CD4-positive, alpha-beta T cell (primary cell): ENCODE measurements around the gene ALPL. TPM values are rescaled to one million over a fixed set of nuclear protein-coding genes. Genes with fewer than 3 reads are reported as not detected.

Experiments used
- ATAC-seq: fragments of 200-7000 bp; cut with Tn5 transposase; one replicate; pipeline ENCODE4 v1.10.0; 2022; ENCODE audit warnings: mild to moderate bottlenecking; ENCODE audit not compliant: poor library complexity
- CTCF ChIA-PET: fragments of 350-600 bp; sonication (Branson Sonifier 250); formaldehyde crosslinking; loops from one replicate; lab custom pipeline; 2021; ENCODE audit warnings: antibody characterized with exemption, inconsistent platforms; lab: Charles Lee
- POLR2A ChIA-PET: fragments of 350-600 bp; sonication (Branson Sonifier 250); formaldehyde crosslinking; loops from one replicate; lab custom pipeline; 2021; ENCODE audit warnings: antibody characterized with exemption, inconsistent platforms; lab: Charles Lee
- DNase-seq, 14 experiments: peaks; one replicate each; pipeline ENCODE4 v3.0.0-alpha.2; 2013 to 2020; ENCODE audit warnings: mixed read lengths in 2 of 14
- H3K27ac ChIP-seq, 2 donors: one replicate each; pipeline versions ENCODE4 v1.5.1 to v1.7.0; 2013; ENCODE audit warnings: low read length in 2 of 2, low read depth in 1 of 2, mild to moderate bottlenecking in 1 of 2
- H3K27me3 ChIP-seq, 2 experiments: 1 replicate in 1 of 2; 2 replicates in 1 of 2; pipeline versions ENCODE4 v1.6.1 to v1.7.0; 2013; ENCODE audit warnings: low read length in 2 of 2, control low read depth in 1 of 2, mild to moderate bottlenecking in 1 of 2, moderate library complexity in 1 of 2; ENCODE audit not compliant: insufficient read depth in 2 of 2, control insufficient read depth in 1 of 2
- H3K36me3 ChIP-seq: one replicate; pipeline ENCODE4 v1.6.1; 2013; ENCODE audit warnings: low read length, control low read depth; ENCODE audit not compliant: insufficient read depth
- H3K4me1 ChIP-seq: one replicate; pipeline ENCODE4 v1.6.1; 2013; ENCODE audit warnings: low read length, control low read depth; ENCODE audit not compliant: insufficient read depth
- H3K4me3 ChIP-seq: one replicate; pipeline ENCODE4 v1.5.1; 2013; ENCODE audit warnings: mild to moderate bottlenecking, low read length, moderate library complexity
- H3K9me3 ChIP-seq, 2 experiments: 1 replicate in 1 of 2; 2 replicates in 1 of 2; pipeline versions ENCODE4 v1.6.1 to v1.7.0; 2013; ENCODE audit warnings: low read length in 2 of 2, mild to moderate bottlenecking in 2 of 2, control low read depth in 1 of 2, moderate library complexity in 1 of 2; ENCODE audit not compliant: control insufficient read depth in 1 of 2, insufficient read depth in 1 of 2
- H3K27ac Mint-ChIP-seq: one replicate; pipeline ENCODE4 v1.8.0; 2020; ENCODE audit warnings: mixed read lengths
- H3K27me3 Mint-ChIP-seq: one replicate; pipeline ENCODE4 v1.8.0; 2021; ENCODE audit warnings: mixed read lengths
- H3K36me3 Mint-ChIP-seq: one replicate; pipeline ENCODE4 v1.8.0; 2021; ENCODE audit warnings: low read depth, mixed read lengths
- H3K4me1 Mint-ChIP-seq: one replicate; pipeline ENCODE4 v1.8.0; 2021; ENCODE audit warnings: low read depth, mixed read lengths
- H3K4me3 Mint-ChIP-seq: one replicate; pipeline ENCODE4 v1.8.0; 2020; ENCODE audit warnings: mild to moderate bottlenecking, mixed read lengths
- H3K9me3 Mint-ChIP-seq: one replicate; pipeline ENCODE4 v1.8.0; 2020; ENCODE audit warnings: mixed read lengths
- intact Hi-C, 2 experiments: fragments of 100-400 bp; cut with DNase I in 1 of 2; cut with micrococcal nuclease in 1 of 2; formaldehyde crosslinking; loops; one replicate each; pipeline versions ENCODE4 v1.15.1 to v1.9.0; 2023 to 2025; cut with DNase I, micrococcal nuclease
- total RNA-seq, 174 experiments: library from RNA in 2 of 174; stranded (reverse) in 2 of 174; gene quantifications; one replicate each; pipeline ENCODE4 v1.2.3 and lab custom pipeline; 2021 to 2026
- TF ChIP-seq, protein P1 (sequence below): fragments of 200-600 bp; IDR thresholded peaks from one replicate; pipeline ENCODE4 v1.8.0; 2022; ENCODE audit warnings: antibody characterized with exemption, mild to moderate bottlenecking

Gene ALPL
- total RNA-seq, 2 experiments from 2014 or later: not detected

DNA sequence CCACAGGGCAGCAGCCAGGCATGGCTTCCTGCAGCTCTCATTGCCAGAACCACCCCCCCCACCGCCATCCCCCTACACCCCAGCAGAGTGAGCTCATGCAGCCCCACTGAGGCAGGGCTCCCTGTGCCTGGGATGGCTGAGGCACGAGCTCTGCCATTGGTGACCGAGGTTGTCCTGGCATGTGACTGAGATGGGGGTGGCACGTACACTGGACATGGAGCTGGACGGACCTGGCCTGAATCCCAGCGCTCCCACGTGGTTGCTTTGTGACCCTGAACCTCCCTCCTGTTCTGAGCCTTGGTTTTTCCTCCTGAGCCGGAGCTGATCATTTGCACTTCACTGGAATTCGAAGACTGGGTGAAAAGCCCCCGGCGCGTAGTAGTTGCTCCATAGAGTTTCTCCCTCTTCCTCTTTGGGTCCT, 28.3 kb downstream of the ALPL start:
- no peaks in the 10 kb centered on the region for H3K4me1 Mint-ChIP-seq
- H3K27me3 ChIP-seq: peaks cover 7 to 13% of the 10 kb centered on the region in 2 experiments
- H3K27me3 Mint-ChIP-seq: peaks cover 59% of the 10 kb centered on the region
- H3K9me3 Mint-ChIP-seq: no peaks in the 10 kb centered on the region
- no peak overlapping the region for H3K4me3 Mint-ChIP-seq
- H3K36me3 Mint-ChIP-seq: no peaks in the 10 kb centered on the region
- TF ChIP-seq, protein P1, sequence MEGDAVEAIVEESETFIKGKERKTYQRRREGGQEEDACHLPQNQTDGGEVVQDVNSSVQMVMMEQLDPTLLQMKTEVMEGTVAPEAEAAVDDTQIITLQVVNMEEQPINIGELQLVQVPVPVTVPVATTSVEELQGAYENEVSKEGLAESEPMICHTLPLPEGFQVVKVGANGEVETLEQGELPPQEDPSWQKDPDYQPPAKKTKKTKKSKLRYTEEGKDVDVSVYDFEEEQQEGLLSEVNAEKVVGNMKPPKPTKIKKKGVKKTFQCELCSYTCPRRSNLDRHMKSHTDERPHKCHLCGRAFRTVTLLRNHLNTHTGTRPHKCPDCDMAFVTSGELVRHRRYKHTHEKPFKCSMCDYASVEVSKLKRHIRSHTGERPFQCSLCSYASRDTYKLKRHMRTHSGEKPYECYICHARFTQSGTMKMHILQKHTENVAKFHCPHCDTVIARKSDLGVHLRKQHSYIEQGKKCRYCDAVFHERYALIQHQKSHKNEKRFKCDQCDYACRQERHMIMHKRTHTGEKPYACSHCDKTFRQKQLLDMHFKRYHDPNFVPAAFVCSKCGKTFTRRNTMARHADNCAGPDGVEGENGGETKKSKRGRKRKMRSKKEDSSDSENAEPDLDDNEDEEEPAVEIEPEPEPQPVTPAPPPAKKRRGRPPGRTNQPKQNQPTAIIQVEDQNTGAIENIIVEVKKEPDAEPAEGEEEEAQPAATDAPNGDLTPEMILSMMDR: no peak
- ChIA-PET CTCF (no interaction called here), POLR2A (no interaction called here)
- DNase-seq: no peak
- ATAC-seq: no peak
- H3K27ac Mint-ChIP-seq: no peak overlapping the region
- H3K27ac ChIP-seq: no peak overlapping the region
- no peaks in the 10 kb centered on the region for H3K4me1 ChIP-seq
- H3K9me3 ChIP-seq: peaks cover 0 to 4% of the 10 kb centered on the region in 2 experiments
- intact Hi-C loops: no loop called here
- no peak overlapping the region for H3K4me3 ChIP-seq
- H3K36me3 ChIP-seq: no peaks in the 10 kb centered on the region

- Mint-ChIP-seq H3K27me3 (peaks cover 55% of the 10 kb centered on the region), H3K4me1 (no peaks in the 10 kb centered on the region), H3K36me3 (no peaks in the 10 kb centered on the region), H3K9me3 (no peaks in the 10 kb centered on the region), H3K27ac (no peak overlapping the region), H3K4me3 (no peak overlapping the region)
- H3K9me3 ChIP-seq: peaks cover 0 to 4% of the 10 kb centered on the region in 2 experiments
- no peak overlapping the region for H3K27ac ChIP-seq
- POLR2A ChIA-PET: no interaction called here
- intact Hi-C loops: no loop called here
- DNase-seq (no peak), ATAC-seq (no peak)
- H3K36me3 ChIP-seq: no peaks in the 10 kb centered on the region
- peaks cover 7 to 11% of the 10 kb centered on the region in 2 experiments for H3K27me3 ChIP-seq
- CTCF ChIA-PET: no interaction called here
- TF ChIP-seq, protein P1: no peak
- no peak overlapping the region for H3K4me3 ChIP-seq
- no peaks in the 10 kb centered on the region for H3K4me1 ChIP-seq
These were observed 28.9 kb downstream of the ALPL start for GRCh38 chr1:21537932-21538630.

DNA sequence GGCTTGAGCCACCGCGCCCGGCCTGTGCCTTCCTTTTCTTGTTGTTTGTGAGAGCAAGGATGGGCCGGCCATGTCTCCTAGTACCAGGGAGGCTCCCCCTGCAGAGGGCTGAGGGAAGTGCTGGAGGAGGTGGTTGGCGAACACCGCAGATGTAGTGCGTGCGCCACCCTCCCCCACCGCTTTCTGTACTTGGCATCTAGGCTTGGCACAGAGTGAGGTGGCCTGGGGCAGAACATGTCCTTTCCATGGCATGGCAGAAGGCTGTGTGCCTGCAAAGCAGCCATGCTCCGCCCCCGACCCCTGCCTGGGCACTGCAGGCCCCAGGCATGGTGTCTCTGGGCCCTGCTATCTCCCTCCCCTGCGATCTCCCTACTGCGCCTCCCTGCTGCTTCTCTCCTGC, 30.7 kb downstream of the ALPL start:
- Histone ChIP-seq H3K27me3 (peaks cover 7 to 11% of the 10 kb centered on the region in 2 experiments), H3K36me3 (no peaks in the 10 kb centered on the region), H3K9me3 (peaks cover 0 to 4% of the 10 kb centered on the region in 2 experiments), H3K4me3 (no peak overlapping the region), H3K4me1 (no peaks in the 10 kb centered on the region), H3K27ac (no peak overlapping the region)
- H3K9me3 Mint-ChIP-seq: no peaks in the 10 kb centered on the region
- H3K27me3 Mint-ChIP-seq: peaks cover 53% of the 10 kb centered on the region
- ATAC-seq: no peak
- POLR2A ChIA-PET: no interaction called here
- TF ChIP-seq, protein P1: no peak
- DNase-seq: no peak
- H3K27ac Mint-ChIP-seq: no peak overlapping the region
- no peaks in the 10 kb centered on the region for H3K36me3 Mint-ChIP-seq
- no peak overlapping the region for H3K4me3 Mint-ChIP-seq
- H3K4me1 Mint-ChIP-seq: no peaks in the 10 kb centered on the region
- CTCF ChIA-PET: no interaction called here
- intact Hi-C loops: no loop called here
